HL-60 (cell line): ENCODE results near the gene SELENOP.
"Not testable (repeated sequence)": the region's sequence is repeated elsewhere in the genome, so short reads cannot be mapped to it uniquely, and the experiment has no call there.

Source experiments
- DNase-seq, 2 experiments: peaks; one replicate each; pipeline ENCODE4 v3.0.0-alpha.2; 2010 to 2020; ENCODE audit warnings: low read depth in 1 of 2, low spot score in 1 of 2
- H3K27ac ChIP-seq: fragments of 250-450 bp; sonication (Bioruptor Pico); replicated peaks from 2 replicates; pipeline ENCODE4 v1.5.1; 2020; ENCODE audit warnings: mild to moderate bottlenecking, moderate library complexity
- H3K27me3 ChIP-seq: fragments of 250-450 bp; sonication (Bioruptor Pico); 2 replicates; pipeline ENCODE4 v1.5.1; 2021; ENCODE audit warnings: mild to moderate bottlenecking, moderate library complexity; ENCODE audit not compliant: insufficient read depth, poor library complexity, severe bottlenecking
- H3K4me3 ChIP-seq: replicated peaks from 2 replicates; pipeline ENCODE4 v1.5.1; 2011; ENCODE audit warnings: mild to moderate bottlenecking, control low read depth, low read length; ENCODE audit not compliant: insufficient read depth
- GABPA ChIP-seq: IDR thresholded peaks from 2 replicates; pipeline ENCODE4 v1.6.1; 2012; ENCODE audit warnings: low read depth
- POLR2AphosphoS5 ChIP-seq: IDR thresholded peaks from 2 replicates; pipeline ENCODE4 v1.6.1; 2012; ENCODE audit warnings: low read depth
- REST ChIP-seq: IDR thresholded peaks from 2 replicates; pipeline ENCODE4 v1.6.1; 2012; ENCODE audit warnings: low read depth; ENCODE audit not compliant: insufficient replicate concordance
- SPI1 ChIP-seq: IDR thresholded peaks from 2 replicates; pipeline ENCODE4 v1.6.1; 2012; ENCODE audit warnings: low read depth, mild to moderate bottlenecking, borderline replicate concordance
- TF ChIP-seq, protein P1 (sequence below): IDR thresholded peaks from one replicate; pipeline ENCODE4 v1.5.1; 2011; ENCODE audit warnings: low read length, control low read depth, inconsistent platforms; ENCODE audit not compliant: insufficient read depth

Gene SELENOP

GRCh38 chr5:42822548-42822947 is 10.9 kb upstream of the SELENOP start:
- Histone ChIP-seq H3K27ac (no peak overlapping the region), H3K4me3 (no peak overlapping the region), H3K27me3 (no peaks in the 10 kb centered on the region)
- no peak for TF ChIP-seq REST
- no peak for TF ChIP-seq SPI1
- TF ChIP-seq POLR2AphosphoS5: no peak
- TF ChIP-seq GABPA: no peak
- TF ChIP-seq, protein P1, sequence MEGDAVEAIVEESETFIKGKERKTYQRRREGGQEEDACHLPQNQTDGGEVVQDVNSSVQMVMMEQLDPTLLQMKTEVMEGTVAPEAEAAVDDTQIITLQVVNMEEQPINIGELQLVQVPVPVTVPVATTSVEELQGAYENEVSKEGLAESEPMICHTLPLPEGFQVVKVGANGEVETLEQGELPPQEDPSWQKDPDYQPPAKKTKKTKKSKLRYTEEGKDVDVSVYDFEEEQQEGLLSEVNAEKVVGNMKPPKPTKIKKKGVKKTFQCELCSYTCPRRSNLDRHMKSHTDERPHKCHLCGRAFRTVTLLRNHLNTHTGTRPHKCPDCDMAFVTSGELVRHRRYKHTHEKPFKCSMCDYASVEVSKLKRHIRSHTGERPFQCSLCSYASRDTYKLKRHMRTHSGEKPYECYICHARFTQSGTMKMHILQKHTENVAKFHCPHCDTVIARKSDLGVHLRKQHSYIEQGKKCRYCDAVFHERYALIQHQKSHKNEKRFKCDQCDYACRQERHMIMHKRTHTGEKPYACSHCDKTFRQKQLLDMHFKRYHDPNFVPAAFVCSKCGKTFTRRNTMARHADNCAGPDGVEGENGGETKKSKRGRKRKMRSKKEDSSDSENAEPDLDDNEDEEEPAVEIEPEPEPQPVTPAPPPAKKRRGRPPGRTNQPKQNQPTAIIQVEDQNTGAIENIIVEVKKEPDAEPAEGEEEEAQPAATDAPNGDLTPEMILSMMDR: no peak
- no peak for DNase-seq

- no peak for TF ChIP-seq GABPA
- TF ChIP-seq, protein P1: no peak
- no peak for TF ChIP-seq SPI1
- no peak for TF ChIP-seq POLR2AphosphoS5
- TF ChIP-seq REST: no peak
- Histone ChIP-seq H3K4me3 (no peak overlapping the region), H3K27ac (no peak overlapping the region), H3K27me3 (no peaks in the 10 kb centered on the region)
- DNase-seq: no peak
Measured at GRCh38 chr5:42819745-42820144, 8.1 kb upstream of the SELENOP start.

- H3K27me3 ChIP-seq, H3K27ac ChIP-seq, H3K4me3 ChIP-seq, DNase-seq: not testable (repeated sequence)
Measured at GRCh38 chr5:42816546-42816945, 4.9 kb upstream of the SELENOP start.

- no peak for DNase-seq
- no peak overlapping the region for H3K4me3 ChIP-seq
- no peaks in the 10 kb centered on the region for H3K27me3 ChIP-seq
- no peak overlapping the region for H3K27ac ChIP-seq
- no peak for TF ChIP-seq REST
Measured at GRCh38 chr5:42813533-42813932, 1.8 kb upstream of the SELENOP start.
